HG03196 (cell line): Measurements from ENCODE around the gene SARDH.
"Not testable (repeated sequence)": the region's sequence is repeated elsewhere in the genome, so short reads cannot be mapped to it uniquely, and the experiment has no call there.

ENCODE experiments used
- ATAC-seq: cut with Tn5 transposase; IDR thresholded peaks from one replicate; pipeline ENCODE4 v1.9.1; 2021; ENCODE audit not compliant: unreplicated experiment

The SARDH gene

DNA sequence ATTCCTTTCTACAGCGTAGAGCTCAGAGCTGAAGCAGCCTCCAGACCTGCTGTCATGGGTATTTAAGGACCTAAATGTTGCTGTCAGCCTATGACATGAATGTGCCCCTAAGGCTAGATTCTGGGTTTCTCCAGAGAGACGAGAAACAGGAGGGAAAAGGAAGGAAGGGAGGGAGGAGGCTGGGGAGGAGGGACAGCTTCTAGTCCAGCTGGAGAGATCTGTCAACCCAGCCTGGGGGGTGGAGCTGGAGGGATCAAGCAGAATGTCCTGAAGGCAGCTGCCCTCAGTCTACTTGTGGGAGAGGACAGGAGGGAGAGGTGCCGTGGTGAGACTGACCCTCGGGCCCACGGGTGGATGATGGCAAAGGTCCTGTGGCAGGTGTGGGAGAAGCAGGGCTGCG lies 103.1 kb downstream of the SARDH start:
- ATAC-seq, result no peak

DNA sequence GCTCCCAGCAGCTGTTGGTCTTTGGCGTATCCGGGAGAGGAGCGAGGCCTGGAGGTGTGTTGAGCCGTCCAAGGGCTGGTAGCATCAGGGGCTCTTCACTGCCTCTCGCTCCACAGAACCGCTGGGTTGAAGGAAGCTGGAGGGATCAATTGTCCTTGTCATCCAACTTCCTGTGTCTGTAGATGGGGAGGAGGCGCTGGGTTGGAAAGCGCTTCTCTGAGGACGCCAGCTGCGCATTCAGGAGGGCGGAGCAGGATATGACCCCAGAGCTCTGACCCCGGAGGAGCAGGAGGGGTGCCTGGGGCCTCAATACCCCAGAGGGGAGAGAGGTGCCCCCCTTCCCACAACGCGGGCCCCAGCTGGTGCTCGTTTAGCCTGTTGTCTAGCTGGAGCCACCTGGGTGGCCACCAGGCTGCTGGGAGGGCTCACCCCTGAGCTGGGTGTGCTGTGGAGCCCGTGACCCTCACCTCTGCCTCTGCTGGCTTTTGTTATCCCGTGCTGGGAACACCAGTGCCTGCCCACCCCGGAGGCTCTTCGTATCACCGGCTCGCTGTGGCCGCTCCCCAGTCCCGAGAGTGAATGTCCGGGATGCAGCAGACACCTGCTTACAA lies 104.0 kb downstream of the SARDH start:
- no peak for ATAC-seq

DNA sequence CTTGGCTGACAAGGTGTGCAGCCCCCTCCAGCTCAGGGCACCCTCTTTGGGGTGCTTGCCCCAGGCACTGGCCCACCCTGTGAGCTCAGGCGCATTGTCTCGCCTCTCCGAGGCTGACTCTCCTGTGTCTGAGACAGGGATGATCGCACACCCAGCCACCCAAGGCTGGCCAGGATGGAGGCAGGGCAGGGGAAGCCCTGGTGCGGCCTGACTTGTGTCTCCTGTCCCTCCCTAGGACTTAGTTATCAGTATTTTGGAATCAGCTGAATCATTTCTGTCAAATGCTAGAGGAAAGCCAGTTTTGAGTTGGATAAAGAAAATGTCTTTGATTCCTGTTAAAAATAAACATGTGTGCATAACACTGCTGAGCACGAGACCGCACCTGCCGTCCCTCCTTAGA lies 104.5 kb downstream of the SARDH start:
- no peak for ATAC-seq

DNA sequence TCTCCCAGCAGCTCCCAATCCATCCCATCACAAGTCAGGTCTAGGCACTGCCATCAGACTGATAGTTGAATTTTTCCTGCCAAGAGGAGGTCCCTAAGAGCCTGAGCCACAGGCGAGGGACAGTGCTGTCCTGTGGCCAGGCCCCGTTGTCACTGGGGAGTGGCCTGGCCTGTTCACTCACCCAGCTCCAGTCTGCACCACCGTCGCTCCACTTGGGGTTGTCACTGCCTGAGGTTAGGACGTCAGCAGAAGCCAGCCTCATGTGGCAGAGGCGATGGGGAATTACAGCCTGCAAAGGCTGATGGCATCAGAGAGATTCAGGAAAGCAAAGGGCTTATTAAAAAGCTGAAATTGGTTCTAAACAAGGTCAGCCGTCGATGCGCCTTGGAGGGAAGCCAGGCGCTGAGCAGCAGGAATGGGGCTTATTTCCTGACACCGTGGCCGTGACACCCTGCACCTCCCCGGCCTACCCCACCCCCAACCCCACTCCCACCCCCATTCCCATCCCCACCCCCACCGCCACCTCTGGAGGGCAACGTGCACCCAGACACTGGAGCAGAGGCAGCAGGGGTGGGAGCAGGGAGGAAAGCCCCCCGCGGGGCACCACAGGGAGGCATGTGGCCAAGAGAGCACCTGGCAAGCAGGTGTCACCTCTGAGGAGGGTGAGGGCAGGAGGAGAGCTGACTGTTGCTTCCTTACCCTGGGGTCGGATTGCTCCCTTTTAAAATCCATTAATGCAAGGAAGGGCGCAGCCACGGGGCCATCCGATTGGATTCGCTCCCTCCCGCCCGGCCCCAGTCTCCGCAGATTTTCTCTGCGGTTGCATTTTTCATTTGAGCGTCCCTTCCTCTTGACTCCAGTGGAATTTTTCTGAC lies 105.1 kb downstream of the SARDH start:
- no peak for ATAC-seq

DNA sequence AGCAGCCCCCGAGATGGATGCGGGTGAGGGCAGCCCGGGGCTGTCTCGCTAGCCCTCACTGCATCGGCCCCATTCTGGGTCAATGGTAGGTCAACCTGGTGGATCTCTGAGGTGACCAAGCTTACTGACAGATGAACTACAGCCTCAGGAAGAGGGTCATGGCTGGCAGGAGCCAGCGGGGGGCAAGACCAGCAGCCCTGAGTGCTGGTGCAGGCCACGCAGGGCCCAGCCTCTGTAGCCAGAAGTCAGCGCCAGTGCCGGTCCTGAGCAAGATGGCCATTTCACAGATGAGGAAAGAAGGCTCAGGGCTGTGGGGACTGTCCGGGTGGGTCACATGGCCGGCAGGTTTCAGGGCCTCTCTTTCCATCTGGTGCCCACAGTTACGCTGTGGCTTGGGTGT lies 107.0 kb downstream of the SARDH start:
- ATAC-seq, result no peak

DNA sequence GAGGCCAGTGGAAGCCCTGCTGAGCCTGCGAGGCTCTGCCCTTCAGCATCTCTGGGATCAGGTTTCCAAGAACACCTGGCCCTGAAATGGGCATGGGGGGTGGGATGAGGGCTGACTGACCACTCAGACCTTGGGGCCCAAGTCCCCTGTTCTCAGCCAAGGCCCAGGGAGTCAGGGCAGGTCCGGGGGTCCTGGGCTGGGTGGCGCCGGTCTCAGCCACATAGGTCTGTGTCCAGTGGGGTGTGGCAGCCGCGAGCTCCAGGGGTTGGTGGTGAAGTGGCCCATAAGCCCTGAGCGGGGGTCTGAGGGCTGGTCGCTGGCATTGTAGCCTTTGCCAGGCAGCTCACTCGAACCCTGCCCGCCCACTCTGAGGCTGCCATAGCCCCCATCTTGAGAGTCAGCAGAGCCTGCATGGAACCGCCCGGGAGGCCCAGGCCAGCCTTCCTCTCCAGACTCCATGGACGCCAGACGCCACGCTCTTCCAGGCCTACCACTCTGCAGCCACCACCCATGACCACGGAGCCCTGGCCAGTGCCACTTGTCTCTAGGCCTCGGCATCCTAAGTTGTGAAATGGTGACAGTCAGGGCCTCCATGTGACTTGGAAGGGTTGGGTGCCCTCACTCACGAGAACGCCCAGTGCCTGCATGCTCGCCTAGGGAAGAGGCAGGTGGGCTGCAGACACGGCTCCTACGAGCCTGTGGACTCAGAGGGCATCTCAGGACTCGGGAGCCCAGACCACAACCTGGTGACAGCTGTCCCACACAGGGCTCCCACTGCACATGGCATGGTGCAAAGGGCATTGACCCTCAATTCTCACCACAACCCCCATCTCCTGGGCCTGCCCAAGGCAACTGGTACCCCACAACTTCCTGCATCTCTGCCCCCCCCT lies 108.7 kb downstream of the SARDH start:
- no peak for ATAC-seq

DNA sequence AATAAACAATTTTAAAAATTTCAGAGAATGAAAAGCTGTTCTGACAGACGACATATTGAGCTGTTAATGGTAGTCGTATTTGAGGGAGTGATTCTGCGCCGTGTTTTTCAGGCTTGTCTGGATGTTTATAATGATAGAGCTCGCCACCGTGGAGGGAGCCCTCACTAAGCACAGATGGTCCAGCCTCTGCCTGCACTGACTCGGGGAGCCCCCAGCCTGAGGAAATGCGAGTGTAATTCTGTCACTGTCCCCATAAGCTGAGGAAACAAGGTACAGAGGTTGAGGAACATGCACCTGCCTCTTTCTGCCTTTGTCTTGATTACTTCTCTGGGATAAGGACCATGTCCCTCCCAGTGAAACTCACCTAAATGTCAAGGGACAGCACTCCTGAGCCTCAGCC lies 109.4 kb downstream of the SARDH start:
- no peak for ATAC-seq

DNA sequence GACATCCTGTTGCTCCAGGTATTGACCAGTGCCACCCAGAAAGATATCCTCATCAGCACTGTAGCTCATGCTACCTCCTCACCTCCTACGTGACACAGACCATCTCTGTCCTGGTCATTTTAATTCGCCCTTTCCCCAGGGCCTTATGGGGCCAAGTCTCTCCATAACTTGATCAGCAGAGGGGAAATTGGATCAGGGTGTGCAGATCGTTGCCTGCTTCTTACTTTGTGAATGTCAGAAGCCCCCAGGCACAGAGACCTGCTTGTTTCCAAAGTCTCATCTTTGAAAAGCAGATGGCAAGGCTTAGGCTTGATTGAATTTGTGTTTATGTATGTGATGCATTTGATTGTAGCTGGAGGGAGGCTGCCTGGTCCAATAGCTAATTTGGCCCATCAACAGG lies 110.8 kb downstream of the SARDH start:
- no peak for ATAC-seq

DNA sequence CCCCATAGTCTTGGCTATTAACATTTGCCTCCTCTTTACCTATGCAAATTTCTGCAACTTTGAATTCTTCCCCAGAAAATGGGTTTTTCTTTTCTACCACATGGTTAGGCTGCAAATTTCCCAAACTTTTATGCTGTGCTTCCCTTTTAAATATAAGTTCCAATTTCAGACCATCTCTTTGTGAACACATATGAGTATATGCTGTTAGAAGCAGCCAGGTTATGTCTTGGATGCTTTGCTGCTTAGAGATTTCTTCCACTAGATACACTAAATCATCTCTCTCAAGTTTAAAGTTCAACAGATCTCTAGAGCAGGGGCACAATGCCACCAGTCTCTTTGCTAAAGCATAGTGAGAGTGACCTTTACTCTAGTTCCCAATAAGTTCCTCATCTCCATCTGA lies 112.1 kb downstream of the SARDH start:
- ATAC-seq, result not testable (repeated sequence)

DNA sequence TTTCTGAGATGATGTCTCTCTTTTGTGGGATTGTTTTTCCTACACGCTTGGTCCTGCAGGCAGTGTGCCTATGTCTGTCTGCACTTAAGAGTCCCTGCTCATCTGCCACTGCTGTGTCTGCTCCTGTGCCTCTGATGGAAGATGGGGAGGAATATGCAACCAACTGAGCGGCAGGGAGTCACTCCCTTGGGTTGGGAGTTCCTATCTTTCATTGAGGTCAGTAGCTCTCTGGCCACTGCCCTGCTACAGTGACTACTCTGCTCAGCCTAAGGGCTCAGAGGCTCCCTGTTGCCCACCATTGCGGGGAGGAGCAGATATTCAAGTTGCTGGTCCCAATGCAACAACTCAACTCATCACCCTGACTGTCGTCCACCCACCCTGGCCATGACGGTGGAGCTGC lies 115.6 kb downstream of the SARDH start:
- no peak for ATAC-seq

DNA sequence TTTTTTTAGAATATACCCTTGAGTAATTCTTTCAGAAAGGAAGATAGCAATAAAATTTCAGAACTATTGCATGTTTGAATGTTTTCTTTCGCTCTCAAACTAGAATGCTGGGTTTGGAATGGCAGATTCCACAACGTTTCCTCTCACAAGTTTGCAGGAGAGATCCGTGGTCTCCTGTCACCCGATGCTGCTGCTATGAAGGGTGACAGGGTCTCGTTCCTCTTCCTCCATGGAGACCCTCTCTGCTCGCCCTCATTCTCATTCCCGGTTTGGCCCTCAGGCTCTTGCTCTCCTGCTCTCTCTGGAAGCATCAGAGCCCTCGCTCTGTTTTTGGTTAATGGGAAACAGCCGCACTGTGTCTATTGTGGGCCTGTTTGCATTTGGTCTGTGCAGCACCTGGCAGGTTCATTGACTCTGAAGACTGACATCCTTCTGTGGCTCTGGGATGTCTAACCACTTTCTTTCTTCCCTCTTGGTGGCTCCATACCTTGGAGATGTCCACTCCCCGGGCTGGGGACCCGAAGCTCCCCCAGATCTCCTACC lies 116.4 kb downstream of the SARDH start:
- no peak for ATAC-seq

DNA sequence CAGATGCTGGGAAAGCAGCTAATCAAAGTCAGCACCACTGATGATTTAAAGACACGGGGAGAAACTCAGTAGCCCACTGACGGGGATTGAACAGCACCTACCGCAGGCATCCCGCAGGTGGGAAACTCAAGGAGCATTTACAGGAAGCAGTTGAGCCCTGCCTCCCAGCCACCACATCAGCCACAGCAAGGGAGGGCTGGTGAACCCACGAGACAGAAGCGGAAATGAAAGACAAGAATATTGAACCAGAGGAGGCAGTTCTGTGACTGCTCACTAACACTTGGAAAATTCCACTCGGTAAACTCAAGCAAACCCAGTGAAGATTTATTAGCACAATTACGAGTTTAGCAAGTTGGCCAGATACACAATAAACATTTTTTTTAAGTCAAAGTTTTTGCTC lies 118.4 kb downstream of the SARDH start:
- ATAC-seq, result no peak

DNA sequence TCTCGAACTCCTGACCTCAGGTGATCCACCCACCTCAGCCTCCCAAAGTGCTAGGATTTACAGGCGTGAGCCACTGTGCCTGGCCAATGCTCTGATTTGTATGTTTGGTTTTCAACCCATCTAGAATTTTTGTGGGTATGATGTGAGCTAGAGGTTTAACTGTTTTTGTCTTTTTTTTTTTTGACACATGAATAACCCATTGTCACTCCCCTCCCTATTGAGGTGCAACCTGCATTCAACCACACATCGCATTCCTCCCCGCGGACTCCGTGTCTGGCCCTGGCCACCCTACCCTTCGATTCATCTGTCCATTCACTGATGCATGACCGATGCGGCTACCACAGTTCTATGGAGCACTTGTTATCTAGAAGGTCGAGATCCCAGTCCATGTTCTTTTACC lies 119.4 kb downstream of the SARDH start:
- no peak for ATAC-seq

DNA sequence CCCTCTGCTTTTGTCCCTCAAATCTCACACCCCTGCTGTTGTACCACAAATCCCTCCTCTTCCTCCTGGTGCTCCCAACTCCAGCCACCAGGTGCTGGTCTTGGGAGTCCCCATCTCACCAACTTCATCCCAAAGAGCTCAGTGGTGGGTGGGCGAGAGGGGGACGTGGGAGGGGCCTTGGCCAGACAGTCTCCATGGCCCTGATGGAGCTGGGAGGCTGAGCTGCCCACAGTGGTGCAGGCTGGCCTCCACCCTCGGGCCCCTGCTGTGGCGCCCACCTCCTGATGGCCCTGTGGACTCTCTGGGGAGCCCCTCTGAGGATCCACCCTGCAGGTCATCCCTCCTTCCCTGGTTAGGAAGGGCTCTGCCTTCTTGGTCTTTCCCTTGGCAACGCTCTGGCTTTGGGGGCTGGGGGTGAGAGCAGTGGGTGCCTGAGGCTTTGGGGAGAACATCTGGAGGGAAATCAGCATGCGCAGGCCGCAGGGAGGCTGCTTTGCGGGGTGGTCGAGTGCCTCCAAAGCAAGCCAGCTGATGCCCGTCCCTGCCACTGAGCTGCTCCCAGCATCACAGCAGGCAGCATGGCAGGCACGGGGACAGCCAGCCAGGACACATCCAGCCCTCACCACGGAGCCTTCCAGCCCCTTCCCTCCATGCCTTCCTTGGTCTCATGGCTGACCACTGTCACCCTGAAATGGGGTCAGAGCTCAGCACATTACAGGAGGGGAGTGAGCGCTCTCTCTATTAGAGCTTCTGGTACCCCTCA lies 121.3 kb downstream of the SARDH start:
- ATAC-seq, result no peak

DNA sequence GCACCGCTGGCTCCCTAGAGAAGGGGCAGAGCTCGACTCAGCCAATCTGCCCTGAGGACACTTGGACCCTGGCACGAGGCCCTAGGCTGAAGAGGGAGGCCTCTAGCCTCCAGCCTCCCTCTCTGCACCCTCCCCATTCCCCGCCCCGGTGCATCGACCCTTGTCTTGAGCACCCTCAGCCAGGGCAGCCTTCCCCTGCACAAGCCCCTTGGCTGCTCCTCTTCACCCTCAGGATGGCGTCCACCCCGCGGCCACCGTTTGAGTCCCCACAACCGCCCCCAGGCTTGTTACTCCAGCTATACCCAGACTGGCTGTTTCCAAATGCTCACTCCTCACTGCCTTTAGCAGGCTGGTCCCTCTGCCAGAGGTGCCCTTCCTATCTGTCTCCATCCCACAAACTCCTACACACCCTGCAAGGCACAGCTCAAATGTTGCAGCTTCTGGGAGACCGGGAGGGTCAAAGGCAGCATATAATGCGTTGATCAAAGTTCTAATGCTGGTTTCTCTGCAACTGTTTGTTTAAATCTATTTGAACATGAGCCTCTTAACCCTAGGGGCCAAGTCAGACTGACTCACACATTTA lies 122.5 kb downstream of the SARDH start:
- ATAC-seq, result no peak

DNA sequence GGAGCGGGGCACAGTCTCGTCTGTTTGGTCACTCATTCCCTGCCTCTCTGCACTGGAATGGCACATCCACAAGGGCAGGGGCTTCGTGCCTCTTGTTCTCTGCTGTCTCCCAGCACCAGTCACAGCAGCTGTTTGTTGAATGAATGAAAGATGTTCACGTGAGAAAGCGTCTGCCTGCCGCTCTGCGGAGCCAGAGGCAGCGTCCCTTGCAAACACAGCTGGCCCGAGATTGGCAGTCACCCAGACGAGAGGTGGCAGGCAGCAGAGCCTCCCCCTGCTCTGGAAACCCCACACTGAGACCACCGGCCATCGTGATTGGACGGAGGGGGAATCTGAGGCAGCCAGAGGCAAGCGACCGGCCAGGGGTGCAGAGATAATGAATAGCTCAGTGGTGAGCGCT lies 123.0 kb downstream of the SARDH start:
- no peak for ATAC-seq

DNA sequence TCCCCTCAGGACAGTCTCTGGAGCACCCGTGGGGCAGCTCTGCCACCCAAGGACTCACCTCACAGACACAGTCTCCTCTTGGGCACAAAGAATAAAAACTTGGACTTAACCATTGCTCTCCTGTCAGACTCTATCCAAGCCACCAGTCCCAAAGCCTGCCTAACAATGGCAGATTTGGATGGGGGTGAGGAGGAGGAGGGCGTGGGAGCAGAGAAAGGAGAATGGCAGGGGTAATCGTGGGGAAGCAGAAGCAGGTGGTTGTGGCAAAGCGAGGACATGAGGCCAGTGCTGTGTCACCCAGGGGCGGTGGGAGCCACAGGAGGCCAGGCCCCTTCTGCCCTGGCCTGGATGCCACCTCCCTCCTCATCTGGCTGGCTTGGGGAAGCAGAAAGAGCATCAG lies 123.5 kb downstream of the SARDH start:
- no peak for ATAC-seq

DNA sequence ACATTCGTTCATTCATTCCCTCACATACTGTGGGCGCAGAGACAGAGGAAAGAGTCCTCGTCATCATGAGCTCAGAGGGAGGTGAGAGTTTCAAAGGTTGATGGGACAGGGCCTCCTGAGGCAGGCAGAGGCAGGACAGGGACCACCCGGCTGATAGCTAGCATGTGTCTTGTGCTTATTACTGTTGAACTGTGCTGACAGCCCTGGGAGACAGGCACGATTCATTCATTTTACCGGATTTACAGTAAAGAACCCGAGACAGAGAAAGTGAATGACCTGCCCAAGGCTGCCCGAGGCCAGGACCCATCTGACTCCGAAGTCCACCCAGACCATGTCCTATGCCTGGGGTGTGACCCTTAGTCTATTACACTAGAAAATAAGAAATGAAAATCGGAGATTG lies 124.1 kb downstream of the SARDH start:
- ATAC-seq, result no peak
